Activated CD4-positive, alpha-beta T cell treated with anti-CD3 and anti-CD28 coated beads, Interleukin-2, amount 50 U/mL, for 24 hours (primary cell): Measurements from ENCODE around the gene SEMA4C.

ENCODE experiments used
- DNase-seq, 2 donors: peaks; one replicate each; pipeline ENCODE4 v3.0.0-alpha.2; 2020; ENCODE audit warnings: low read depth in 1 of 2, low spot score in 1 of 2

Gene SEMA4C

GRCh38 chr2:96846825-96847224 is 23.1 kb downstream of the SEMA4C start:
- no peak for DNase-seq

- DNase-seq = no peak
Observed at GRCh38 chr2:96844405-96844808, 25.5 kb downstream of the SEMA4C start.

DNA sequence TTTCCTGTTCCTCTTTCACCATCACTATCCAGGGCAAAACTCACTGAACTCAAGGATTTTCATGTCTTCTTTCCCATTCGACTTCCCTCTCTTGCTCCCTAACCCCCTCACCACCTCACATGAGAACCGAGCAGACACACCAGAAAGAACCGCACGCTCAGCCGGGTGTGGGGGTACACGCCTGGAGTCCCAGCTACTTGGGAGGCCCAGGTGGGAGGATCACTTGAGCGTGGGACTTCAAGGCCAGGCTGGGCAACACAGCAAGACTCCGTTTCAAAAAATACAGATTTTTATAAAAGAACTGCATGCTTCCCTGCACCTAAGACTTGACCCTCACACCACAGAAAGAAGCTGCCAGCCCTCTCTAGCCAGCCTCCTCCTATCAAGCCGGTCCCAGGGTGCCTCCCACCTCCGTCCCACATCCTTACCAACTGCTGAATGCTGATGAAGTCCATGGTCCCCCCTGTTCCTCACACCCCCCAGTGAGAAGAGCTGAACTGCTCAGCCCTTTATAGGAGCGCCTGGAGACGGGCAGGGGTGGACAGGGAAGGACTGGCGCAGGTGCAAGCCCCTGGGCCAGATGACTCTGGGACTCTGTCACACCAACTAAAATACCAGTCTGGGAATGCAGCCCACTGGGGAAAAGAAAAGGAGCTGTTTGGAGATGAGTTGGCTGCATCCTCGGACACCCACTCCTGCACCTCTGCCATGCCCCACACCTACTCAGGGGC is 26.2 kb downstream of the SEMA4C start, which contains the start of gene ANKRD23:
Gene ANKRD23, minus strand, starts transcription at position 484 of the 731 bp plus-strand sequence. Its CDS starts 29 bp downstream, at position 455.
- DNase-seq = no peak

- DNase-seq = no peak
Observed at GRCh38 chr2:96842600-96842999, 27.3 kb downstream of the SEMA4C start.

DNA sequence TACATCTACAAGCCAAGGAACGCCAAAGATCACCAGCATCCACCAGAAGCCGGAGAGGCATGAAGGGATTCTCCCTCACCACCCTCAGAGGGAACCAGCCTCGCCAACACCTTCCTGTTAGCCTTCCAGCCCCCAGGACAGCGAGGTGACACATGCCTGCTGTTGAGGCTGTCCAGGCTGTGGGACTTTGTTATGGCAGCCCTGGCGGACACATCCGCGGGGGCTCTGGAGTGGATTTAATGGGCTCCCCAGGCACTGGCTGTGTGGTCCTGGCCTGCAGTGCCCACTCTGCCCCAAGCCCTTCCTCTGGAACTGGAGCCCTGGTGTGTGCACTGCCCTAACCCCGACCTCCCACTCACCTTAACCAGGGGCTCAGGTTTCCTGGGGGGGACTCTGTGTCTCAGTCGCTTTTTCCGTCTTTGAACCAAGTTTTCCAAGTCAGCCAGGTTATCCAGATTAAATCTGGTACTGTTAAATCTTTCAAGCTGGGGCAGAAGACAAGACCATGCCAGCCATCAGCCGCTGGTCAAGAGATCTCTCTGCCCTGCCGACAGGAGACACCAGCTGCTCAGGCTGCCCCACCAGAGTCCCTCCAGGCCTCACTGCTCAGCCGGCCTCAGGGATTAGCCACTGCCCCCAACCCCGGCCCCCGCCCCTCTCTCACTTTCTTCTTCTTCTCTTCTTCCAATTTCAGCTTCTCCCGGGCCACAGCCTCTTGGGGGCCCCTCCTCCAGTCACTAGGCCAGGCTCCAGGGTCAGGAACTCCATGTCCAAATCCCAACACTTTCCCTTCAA is 28.0 kb downstream of the SEMA4C start:
- DNase-seq = no peak

GRCh38 chr2:96839875-96840850 is 29.7 kb downstream of the SEMA4C start:
- no peak for DNase-seq

GRCh38 chr2:96839293-96839874 is 30.5 kb downstream of the SEMA4C start:
- DNase-seq = peak in 1 of 2 donors; percentile 58

- DNase-seq = no peak
Observed at GRCh38 chr2:96838345-96839292, 31.3 kb downstream of the SEMA4C start.

DNA sequence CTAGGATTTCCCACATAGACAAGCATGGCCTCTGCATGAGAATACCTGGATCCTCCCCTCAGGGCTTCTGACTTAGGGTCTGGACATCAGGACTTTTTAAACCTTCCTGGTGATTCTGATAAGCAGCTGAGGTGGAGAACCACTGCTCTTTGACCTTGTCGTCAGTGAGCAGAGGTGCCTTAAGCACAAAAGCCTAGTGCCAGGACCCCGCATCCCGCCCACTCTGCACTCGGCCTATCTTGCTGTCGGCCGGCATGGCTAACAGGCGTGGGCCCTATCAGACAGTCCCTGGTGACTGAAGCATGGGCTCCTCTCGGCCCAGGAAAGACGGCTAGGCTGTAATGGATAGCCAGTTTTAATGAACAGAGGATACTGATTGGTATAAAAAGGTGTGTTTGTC is 32.3 kb downstream of the SEMA4C start:
- DNase-seq = no peak

DNA sequence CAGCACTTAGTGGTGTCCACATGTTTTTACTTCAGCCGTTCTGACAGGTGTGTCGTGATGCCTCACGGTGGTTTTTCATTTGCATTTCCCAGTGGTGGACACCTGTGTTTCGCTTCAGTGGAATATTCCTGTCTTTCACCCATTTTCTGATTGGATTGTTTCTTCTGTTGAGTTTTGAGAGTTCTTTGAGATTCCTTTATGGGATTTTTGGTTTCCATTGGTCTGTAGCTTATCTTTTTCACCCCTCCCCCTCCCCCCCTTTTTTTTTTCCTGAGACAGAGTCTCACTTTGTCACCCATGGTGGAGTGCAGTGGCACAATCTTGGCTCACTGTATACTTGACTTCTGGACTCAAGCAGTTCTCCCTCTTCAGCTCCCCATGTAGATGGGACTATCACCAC is 34.0 kb downstream of the SEMA4C start:
- no peak for DNase-seq

GRCh38 chr2:96832754-96833507 is 36.9 kb downstream of the SEMA4C start:
- DNase-seq = no peak

DNA sequence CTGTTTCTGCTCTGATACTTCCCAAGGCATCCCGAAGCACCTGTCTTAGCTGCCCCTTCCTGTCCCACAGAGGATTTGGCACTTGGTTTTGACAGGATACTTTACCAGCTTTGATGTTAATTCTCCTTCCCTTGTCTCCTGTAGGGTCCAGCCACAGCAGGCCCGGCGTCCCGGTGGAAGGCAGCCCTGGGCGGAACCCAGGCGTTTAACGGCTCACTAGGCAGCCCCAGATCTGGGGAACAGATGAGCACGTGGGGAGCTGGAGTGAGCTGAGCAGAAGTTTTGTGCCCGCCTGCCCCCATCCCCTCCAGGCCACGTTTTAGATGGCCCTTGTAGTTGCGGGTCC is 37.5 kb downstream of the SEMA4C start:
- no peak for DNase-seq

- DNase-seq = no peak
Observed at GRCh38 chr2:96831679-96832078, 38.2 kb downstream of the SEMA4C start.

DNA sequence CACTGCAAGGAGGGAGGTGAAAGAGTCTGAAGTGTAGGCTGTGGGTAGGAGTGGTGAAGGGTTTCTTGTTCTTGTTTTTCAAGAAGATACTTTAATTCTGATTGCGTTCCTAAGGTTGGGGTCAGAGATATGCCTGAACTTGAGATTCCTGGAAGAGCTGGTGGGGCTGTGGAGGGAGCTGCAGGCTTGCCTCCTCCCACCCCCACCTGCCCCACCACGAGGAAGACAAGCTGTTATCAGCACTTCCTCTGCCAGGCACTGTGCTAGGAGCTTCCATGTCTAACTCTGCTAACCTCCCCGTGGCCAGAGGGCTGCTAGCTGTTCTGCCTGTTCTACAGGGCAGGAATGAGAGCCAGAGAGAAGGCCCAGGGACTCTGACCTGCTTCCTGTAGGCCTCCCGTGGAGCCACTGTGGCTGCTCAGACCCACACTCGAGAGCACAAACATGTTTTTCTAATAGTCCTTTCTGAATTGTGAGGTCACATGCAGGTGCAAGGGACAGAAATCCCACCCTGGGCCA is 39.8 kb downstream of the SEMA4C start:
- DNase-seq = no peak

- no peak for DNase-seq
Observed at GRCh38 chr2:96828874-96829273, 41.0 kb downstream of the SEMA4C start.

GRCh38 chr2:96828436-96828835 is 41.4 kb downstream of the SEMA4C start:
- DNase-seq = no peak

GRCh38 chr2:96826546-96827278 is 43.2 kb downstream of the SEMA4C start:
- DNase-seq = no peak

DNA sequence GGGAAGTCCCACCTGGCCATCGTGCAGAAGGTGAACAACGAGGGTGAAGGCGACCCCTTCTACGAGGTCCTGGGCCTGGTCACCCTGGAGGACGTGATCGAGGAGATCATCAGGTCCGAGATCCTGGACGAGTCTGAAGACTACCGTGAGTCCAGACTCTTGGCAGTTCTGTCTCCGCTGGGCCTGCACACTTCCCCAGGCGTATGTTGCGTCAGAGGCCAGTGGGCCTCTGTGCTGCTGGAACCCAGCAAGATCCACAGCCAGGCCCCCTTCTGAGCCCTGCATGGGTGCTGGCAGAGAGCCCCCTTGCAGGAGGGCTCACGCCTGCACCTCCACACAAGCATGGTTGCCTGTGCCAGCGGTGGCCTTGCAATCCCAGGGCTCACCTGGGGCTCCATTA is 44.8 kb downstream of the SEMA4C start:
- no peak for DNase-seq
